GM21367 (cell line): Measurements from ENCODE around the gene IREB2.

ENCODE experiments used
- ATAC-seq: cut with Tn5 transposase; IDR thresholded peaks from one replicate; pipeline ENCODE4 v1.9.1; 2021; ENCODE audit not compliant: unreplicated experiment

The IREB2 gene

DNA sequence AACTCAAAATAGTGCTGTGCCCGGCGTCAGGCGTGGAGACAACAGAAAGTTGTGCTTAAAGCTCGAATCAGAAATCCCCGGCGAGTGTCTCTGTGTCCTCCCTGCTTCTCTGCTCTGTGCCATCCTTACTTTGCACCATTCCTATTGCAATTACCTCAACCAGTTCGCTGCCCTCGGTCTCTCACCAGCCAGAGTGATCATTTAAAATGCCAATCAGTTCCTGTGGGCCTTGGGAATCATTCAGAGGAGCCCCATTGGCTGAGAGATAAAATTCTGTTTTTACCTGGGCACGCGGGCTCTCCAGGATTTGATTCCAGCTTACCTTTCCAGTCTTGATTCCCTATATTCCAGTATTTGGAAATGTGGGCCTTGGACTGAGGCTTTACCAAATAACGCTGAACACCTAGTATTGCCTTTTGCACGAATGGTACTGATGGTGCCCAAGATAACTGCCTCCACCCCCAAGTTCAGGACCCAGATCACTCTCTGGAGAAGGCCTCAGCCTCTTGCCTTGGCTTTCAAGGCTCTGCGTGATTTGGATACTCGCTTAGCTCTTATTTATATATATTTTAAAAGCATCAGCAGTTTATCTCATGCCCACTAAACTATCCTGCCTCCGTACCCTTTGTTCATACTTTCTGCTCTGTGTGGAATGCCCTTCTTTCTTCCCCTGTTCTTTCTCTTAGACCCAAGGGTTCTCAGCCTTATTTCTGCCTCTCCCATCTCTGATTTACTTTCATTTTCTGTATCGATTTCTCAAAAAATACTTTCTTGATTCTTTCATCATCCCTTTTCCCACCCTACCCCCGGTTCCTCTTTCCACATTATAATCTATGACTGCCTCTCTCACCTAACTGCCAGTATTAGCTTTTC is 103.1 kb downstream of the IREB2 start:
- ATAC-seq: no peak

- ATAC-seq: no peak
These were observed 103.7 kb downstream of the IREB2 start for GRCh38 chr15:78541744-78542034.

DNA sequence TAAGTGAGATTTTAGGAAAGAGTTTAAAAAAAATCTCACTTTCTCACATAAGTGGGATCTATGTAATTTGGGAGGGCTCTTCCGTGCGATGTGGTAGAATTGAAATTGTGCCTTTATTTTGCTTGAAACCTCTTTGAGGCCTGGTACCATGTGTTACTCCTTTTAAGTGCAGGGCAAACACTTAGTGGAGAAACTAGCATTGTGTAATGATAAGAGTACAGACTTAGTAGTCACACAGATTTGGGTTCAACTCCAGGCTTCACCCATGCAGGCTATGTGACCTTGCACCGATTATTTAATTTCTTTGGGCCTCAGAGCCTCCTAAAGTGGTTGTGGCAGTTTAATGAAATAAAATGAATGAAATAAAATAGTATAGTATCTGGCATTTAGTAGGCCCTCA is 104.6 kb downstream of the IREB2 start:
- no peak for ATAC-seq

- ATAC-seq: no peak
These were observed 112.2 kb downstream of the IREB2 start for GRCh38 chr15:78550194-78550593.

GRCh38 chr15:78550815-78551214 is 112.8 kb downstream of the IREB2 start:
- ATAC-seq: no peak
